NCI-H1436 treated with DMSO at 0.1 percent for 48 hours (cell line): ENCODE results near the gene NEK11.

Experiments
- DNase-seq: peaks from one replicate; lab custom pipeline; 2025; lab: John Stamatoyannopoulos, UW

Gene NEK11

GRCh38 chr3:131141770-131142169 is 115.1 kb downstream of the NEK11 start:
- DNase-seq, result no peak

GRCh38 chr3:131142580-131142979 is 115.9 kb downstream of the NEK11 start:
- no peak for DNase-seq

- DNase-seq, result no peak
These were observed 117.1 kb downstream of the NEK11 start for GRCh38 chr3:131143802-131144201.

- no peak for DNase-seq
These were observed 120.9 kb downstream of the NEK11 start for GRCh38 chr3:131147534-131147933.

GRCh38 chr3:131158434-131158833 is 131.8 kb downstream of the NEK11 start:
- DNase-seq, result no peak

GRCh38 chr3:131162516-131162915 is 135.8 kb downstream of the NEK11 start:
- DNase-seq, result no peak

GRCh38 chr3:131167867-131168266 is 141.2 kb downstream of the NEK11 start:
- DNase-seq, result no peak

GRCh38 chr3:131169331-131169730 is 142.7 kb downstream of the NEK11 start:
- DNase-seq, result no peak

- no peak for DNase-seq
These were observed 146.0 kb downstream of the NEK11 start for GRCh38 chr3:131172502-131173200.

GRCh38 chr3:131174752-131175151 is 148.1 kb downstream of the NEK11 start:
- DNase-seq, result no peak

- DNase-seq, result no peak
These were observed 152.2 kb downstream of the NEK11 start for GRCh38 chr3:131178710-131179375.

GRCh38 chr3:131192701-131193100 is 166.0 kb downstream of the NEK11 start:
- DNase-seq, result no peak

GRCh38 chr3:131193641-131194238 is 167.1 kb downstream of the NEK11 start:
- no peak for DNase-seq

- DNase-seq, result no peak
These were observed 168.1 kb downstream of the NEK11 start for GRCh38 chr3:131194816-131195215.

- DNase-seq, result no peak
These were observed 174.0 kb downstream of the NEK11 start for GRCh38 chr3:131200636-131201199.

- no peak for DNase-seq
These were observed 189.7 kb downstream of the NEK11 start for GRCh38 chr3:131216330-131216729.

GRCh38 chr3:131216801-131217200 is 190.1 kb downstream of the NEK11 start:
- DNase-seq, result no peak

- DNase-seq, result no peak
These were observed 190.6 kb downstream of the NEK11 start for GRCh38 chr3:131217296-131217741.

- DNase-seq, result no peak
These were observed 191.5 kb downstream of the NEK11 start for GRCh38 chr3:131218196-131218595.

- no peak for DNase-seq
These were observed 195.1 kb downstream of the NEK11 start for GRCh38 chr3:131221731-131222130.

- no peak for DNase-seq
These were observed 195.9 kb downstream of the NEK11 start for GRCh38 chr3:131222599-131222998.

- DNase-seq, result no peak
These were observed 197.0 kb downstream of the NEK11 start for GRCh38 chr3:131223373-131224289.
